H9 (cell line): ENCODE results near the gene DAPL1. TPM values are rescaled to one million over a fixed set of nuclear protein-coding genes. Genes with fewer than 3 reads are reported as not detected.

Experiments
- DNase-seq: peaks from one replicate; pipeline ENCODE4 v3.0.0-alpha.2; 2017
- H2AFZ ChIP-seq: one replicate; pipeline ENCODE4 v1.6.1; 2013; ENCODE audit warnings: mild to moderate bottlenecking, low read length, control low read depth, moderate library complexity
- H2AK5ac ChIP-seq: 2 replicates; pipeline ENCODE4 v1.6.1; 2013; ENCODE audit warnings: low read length, control low read depth, mixed read lengths; ENCODE audit not compliant: insufficient read length
- H2BK120ac ChIP-seq: one replicate; pipeline ENCODE4 v1.6.1; 2013; ENCODE audit warnings: low read depth, mild to moderate bottlenecking, low read length, control low read depth, inconsistent platforms; ENCODE audit not compliant: poor library complexity, severe bottlenecking
- H2BK12ac ChIP-seq: 2 replicates; pipeline ENCODE4 v1.6.1; 2013; ENCODE audit warnings: low read length, control low read depth, mixed read lengths, low read depth; ENCODE audit not compliant: insufficient read length
- H2BK15ac ChIP-seq: 2 replicates; pipeline ENCODE4 v1.6.1; 2013; ENCODE audit warnings: low read depth, low read length, control low read depth
- H2BK20ac ChIP-seq: one replicate; pipeline ENCODE4 v1.6.1; 2013; ENCODE audit warnings: low read depth, mild to moderate bottlenecking, low read length, control low read depth, inconsistent platforms; ENCODE audit not compliant: poor library complexity, severe bottlenecking
- H2BK5ac ChIP-seq: 2 replicates; pipeline ENCODE4 v1.6.1; 2013; ENCODE audit warnings: low read length, control low read depth, mixed read lengths; ENCODE audit not compliant: insufficient read length
- H3K14ac ChIP-seq: 2 replicates; pipeline ENCODE4 v1.6.1; 2013; ENCODE audit warnings: low read length, control low read depth; ENCODE audit not compliant: insufficient read depth
- H3K18ac ChIP-seq: 2 replicates; pipeline ENCODE4 v1.6.1; 2013; ENCODE audit warnings: low read depth, mild to moderate bottlenecking, mixed read lengths, low read length, control low read depth; ENCODE audit not compliant: insufficient read length
- H3K23ac ChIP-seq: 2 replicates; pipeline ENCODE4 v1.6.1; 2013; ENCODE audit warnings: low read length, control low read depth, mixed read lengths, low read depth; ENCODE audit not compliant: insufficient read length
- H3K23me2 ChIP-seq: 2 replicates; pipeline ENCODE4 v1.6.1; 2013; ENCODE audit warnings: low read depth, mild to moderate bottlenecking, mixed read lengths, low read length, control low read depth; ENCODE audit not compliant: insufficient read length, poor library complexity, severe bottlenecking
- H3K27ac ChIP-seq: 2 replicates; pipeline ENCODE4 v1.5.1; 2013; ENCODE audit warnings: low read length, control low read depth, mixed read lengths, low read depth; ENCODE audit not compliant: insufficient read length
- H3K27me3 ChIP-seq: 2 replicates; pipeline ENCODE4 v1.6.1; 2013; ENCODE audit warnings: low read length, control low read depth, inconsistent platforms; ENCODE audit not compliant: insufficient read depth
- H3K4ac ChIP-seq: 2 replicates; pipeline ENCODE4 v1.6.1; 2013; ENCODE audit warnings: low read depth, mild to moderate bottlenecking, control low read depth, inconsistent platforms, low read length, moderate library complexity
- H3K4me1 ChIP-seq: 2 replicates; pipeline ENCODE4 v1.6.1; 2013; ENCODE audit warnings: low read length, control low read depth, inconsistent platforms; ENCODE audit not compliant: insufficient read depth
- H3K4me2 ChIP-seq: 2 replicates; pipeline ENCODE4 v1.6.1; 2013; ENCODE audit warnings: low read length, control low read depth, mixed read lengths; ENCODE audit not compliant: insufficient read length, insufficient read depth
- H3K56ac ChIP-seq: 2 replicates; pipeline ENCODE4 v1.6.1; 2013; ENCODE audit warnings: low read depth, mild to moderate bottlenecking, mixed read lengths, low read length, control low read depth; ENCODE audit not compliant: insufficient read length
- H3K79me1 ChIP-seq: 2 replicates; pipeline ENCODE4 v1.6.1; 2013; ENCODE audit warnings: low read depth, mild to moderate bottlenecking, moderate library complexity, low read length, control low read depth, inconsistent platforms; ENCODE audit not compliant: insufficient read depth, poor library complexity, severe bottlenecking
- H3K79me2 ChIP-seq: 2 replicates; pipeline ENCODE4 v1.6.1; 2013; ENCODE audit warnings: low read length, control low read depth, inconsistent platforms; ENCODE audit not compliant: insufficient read depth
- H3K9ac ChIP-seq: 2 replicates; pipeline ENCODE4 v1.6.1; 2013; ENCODE audit warnings: low read length, control low read depth, mixed read lengths; ENCODE audit not compliant: insufficient read length; ENCODE audit errors: extremely low read depth
- H3K9me3 ChIP-seq: one replicate; pipeline ENCODE4 v1.6.1; 2013; ENCODE audit warnings: low read depth, low read length, inconsistent platforms; ENCODE audit not compliant: control insufficient read depth
- H3T11ph ChIP-seq: one replicate; pipeline ENCODE4 v1.6.1; 2013; ENCODE audit warnings: mild to moderate bottlenecking, low read length, control low read depth, inconsistent platforms
- H4K20me1 ChIP-seq: one replicate; pipeline ENCODE4 v1.6.1; 2013; ENCODE audit not compliant: control insufficient read depth, insufficient read length, insufficient read depth
- H4K5ac ChIP-seq: 2 replicates; pipeline ENCODE4 v1.6.1; 2013; ENCODE audit warnings: low read depth, mild to moderate bottlenecking, mixed read lengths, low read length, control low read depth; ENCODE audit not compliant: insufficient read length
- H4K8ac ChIP-seq: replicated peaks from 2 replicates; pipeline ENCODE4 v1.6.1; 2013; ENCODE audit warnings: low read length, control low read depth, mixed read lengths, low read depth; ENCODE audit not compliant: insufficient read length
- H4K91ac ChIP-seq: 2 replicates; pipeline ENCODE4 v1.6.1; 2013; ENCODE audit warnings: low read depth, mild to moderate bottlenecking, moderate library complexity, mixed read lengths, low read length, control low read depth; ENCODE audit not compliant: insufficient read length
- H3K27ac Mint-ChIP-seq, 3 experiments: 2 replicates in 2 of 3; 3 replicates in 1 of 3; pipeline ENCODE4 v1.8.0; 2020 to 2021; ENCODE audit warnings: mixed read lengths in 3 of 3, mild to moderate bottlenecking in 1 of 3, moderate library complexity in 1 of 3
- H3K27me3 Mint-ChIP-seq: 2 replicates; pipeline ENCODE4 v1.8.0; 2021; ENCODE audit warnings: low read depth, mild to moderate bottlenecking, moderate library complexity, mixed read lengths
- H3K36me3 Mint-ChIP-seq, 3 experiments: 2 replicates in 2 of 3; 3 replicates in 1 of 3; pipeline ENCODE4 v1.8.0; 2020 to 2021; ENCODE audit warnings: low read depth in 3 of 3, mixed read lengths in 3 of 3; ENCODE audit not compliant: insufficient read depth in 1 of 3
- H3K4me1 Mint-ChIP-seq, 2 experiments: 2 replicates each; pipeline ENCODE4 v1.8.0; 2020; ENCODE audit warnings: mixed read lengths in 2 of 2
- H3K4me3 Mint-ChIP-seq, 2 experiments: 2 replicates in 1 of 2; 3 replicates in 1 of 2; pipeline ENCODE4 v1.8.0; 2020 to 2021; ENCODE audit warnings: mild to moderate bottlenecking in 2 of 2, mixed read lengths in 2 of 2, moderate library complexity in 1 of 2
- H3K9me3 Mint-ChIP-seq, 2 experiments: 2 replicates in 1 of 2; 3 replicates in 1 of 2; pipeline ENCODE4 v1.8.0; 2020; ENCODE audit warnings: mild to moderate bottlenecking in 2 of 2, mixed read lengths in 2 of 2, moderate library complexity in 1 of 2
- WGBS: extraction: QIAGEN DNeasy Blood & Tissue Kit; methylation state at CpG from one replicate; pipeline ENCODE4 v1.1.7; 2013; ENCODE audit warnings: missing lambda C conversion rate, low lambda C conversion rate, mixed read lengths; ENCODE audit not compliant: insufficient read length; ENCODE audit errors: extremely low coverage; 5-methylcytosine and 5-hydroxymethylcytosine counted together
- total RNA-seq: library from RNA; stranded (reverse); gene quantifications from 2 replicates; pipeline ENCODE4 v1.2.1, GENCODE V29; 2021
- TF ChIP-seq, protein P1 (sequence below): fragments of 200-600 bp; sonication (generic); conservative IDR thresholded peaks from 3 replicates; pipeline ENCODE4 v1.8.0; 2021; ENCODE audit warnings: antibody characterized with exemption, mild to moderate bottlenecking

Gene DAPL1
- total RNA-seq, 1 experiment from 2014 or later: not detected

GRCh38 chr2:158815166-158815565 lies 20.0 kb downstream of the DAPL1 start:
- Mint-ChIP-seq H3K9me3 (no peaks in the 10 kb centered on the region), H3K36me3 (no peaks in the 10 kb centered on the region), H3K4me3 (no peak overlapping the region), H3K4me1 (peaks cover 6 to 9% of the 10 kb centered on the region in 2 experiments), H3K27ac (no peak overlapping the region), H3K27me3 (peaks cover 4% of the 10 kb centered on the region)
- no peak overlapping the region for H2BK12ac ChIP-seq
- H2AK5ac ChIP-seq: no peak overlapping the region
- no peak overlapping the region for H3K18ac ChIP-seq
- no peaks in the 10 kb centered on the region for H3K79me1 ChIP-seq
- H4K20me1 ChIP-seq: no peaks in the 10 kb centered on the region
- no peak overlapping the region for H4K8ac ChIP-seq
- no peak overlapping the region for H3T11ph ChIP-seq
- TF ChIP-seq, protein P1, sequence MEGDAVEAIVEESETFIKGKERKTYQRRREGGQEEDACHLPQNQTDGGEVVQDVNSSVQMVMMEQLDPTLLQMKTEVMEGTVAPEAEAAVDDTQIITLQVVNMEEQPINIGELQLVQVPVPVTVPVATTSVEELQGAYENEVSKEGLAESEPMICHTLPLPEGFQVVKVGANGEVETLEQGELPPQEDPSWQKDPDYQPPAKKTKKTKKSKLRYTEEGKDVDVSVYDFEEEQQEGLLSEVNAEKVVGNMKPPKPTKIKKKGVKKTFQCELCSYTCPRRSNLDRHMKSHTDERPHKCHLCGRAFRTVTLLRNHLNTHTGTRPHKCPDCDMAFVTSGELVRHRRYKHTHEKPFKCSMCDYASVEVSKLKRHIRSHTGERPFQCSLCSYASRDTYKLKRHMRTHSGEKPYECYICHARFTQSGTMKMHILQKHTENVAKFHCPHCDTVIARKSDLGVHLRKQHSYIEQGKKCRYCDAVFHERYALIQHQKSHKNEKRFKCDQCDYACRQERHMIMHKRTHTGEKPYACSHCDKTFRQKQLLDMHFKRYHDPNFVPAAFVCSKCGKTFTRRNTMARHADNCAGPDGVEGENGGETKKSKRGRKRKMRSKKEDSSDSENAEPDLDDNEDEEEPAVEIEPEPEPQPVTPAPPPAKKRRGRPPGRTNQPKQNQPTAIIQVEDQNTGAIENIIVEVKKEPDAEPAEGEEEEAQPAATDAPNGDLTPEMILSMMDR: no peak
- no peak overlapping the region for H2BK15ac ChIP-seq
- no peaks in the 10 kb centered on the region; the same call in 1 of the 2 replicates for H3K4me1 ChIP-seq
- no peak for DNase-seq
- no peak overlapping the region for H3K27ac ChIP-seq
- H2AFZ ChIP-seq: no peak overlapping the region
- H3K4me2 ChIP-seq: no peak overlapping the region
- H4K5ac ChIP-seq: no peak overlapping the region
- no peaks in the 10 kb centered on the region for H3K27me3 ChIP-seq
- H2BK120ac ChIP-seq: no peak overlapping the region
- no peak overlapping the region for H3K9ac ChIP-seq
- H3K79me2 ChIP-seq: no peaks in the 10 kb centered on the region
- H3K4ac ChIP-seq: no peak overlapping the region
- H4K91ac ChIP-seq: no peak overlapping the region
- no peak overlapping the region for H3K14ac ChIP-seq
- no peak overlapping the region for H3K56ac ChIP-seq
- WGBS: no CpG with 5 or more reads among the region's 1 CpG
- H3K9me3 ChIP-seq: no peaks in the 10 kb centered on the region
- no peak overlapping the region for H2BK5ac ChIP-seq
- no peak overlapping the region for H3K23ac ChIP-seq
- no peaks in the 10 kb centered on the region for H3K23me2 ChIP-seq
- no peak overlapping the region for H2BK20ac ChIP-seq
